ENCODE results near the gene COL16A1.

DNA sequence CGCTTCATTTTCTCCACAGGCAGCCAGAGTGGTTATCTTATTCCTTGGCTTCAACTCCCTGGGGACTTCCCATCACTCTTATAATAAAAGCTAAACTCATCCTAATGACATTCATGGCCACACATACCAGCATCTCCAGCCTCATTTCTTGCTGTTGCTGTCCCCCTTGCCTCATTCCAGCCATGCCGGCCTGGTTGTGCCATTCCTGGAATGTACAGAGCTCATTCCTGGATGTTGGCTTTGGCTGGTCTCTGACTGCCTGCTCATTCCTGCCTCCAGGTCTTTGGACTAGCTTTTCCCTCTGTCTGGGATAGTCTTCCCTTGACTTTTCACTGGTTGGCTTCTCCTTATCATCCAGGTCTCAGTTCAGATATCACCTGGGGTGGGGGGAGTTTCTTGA, 56.7 kb downstream of the COL16A1 start:
- TF ChIP-seq, protein P1, sequence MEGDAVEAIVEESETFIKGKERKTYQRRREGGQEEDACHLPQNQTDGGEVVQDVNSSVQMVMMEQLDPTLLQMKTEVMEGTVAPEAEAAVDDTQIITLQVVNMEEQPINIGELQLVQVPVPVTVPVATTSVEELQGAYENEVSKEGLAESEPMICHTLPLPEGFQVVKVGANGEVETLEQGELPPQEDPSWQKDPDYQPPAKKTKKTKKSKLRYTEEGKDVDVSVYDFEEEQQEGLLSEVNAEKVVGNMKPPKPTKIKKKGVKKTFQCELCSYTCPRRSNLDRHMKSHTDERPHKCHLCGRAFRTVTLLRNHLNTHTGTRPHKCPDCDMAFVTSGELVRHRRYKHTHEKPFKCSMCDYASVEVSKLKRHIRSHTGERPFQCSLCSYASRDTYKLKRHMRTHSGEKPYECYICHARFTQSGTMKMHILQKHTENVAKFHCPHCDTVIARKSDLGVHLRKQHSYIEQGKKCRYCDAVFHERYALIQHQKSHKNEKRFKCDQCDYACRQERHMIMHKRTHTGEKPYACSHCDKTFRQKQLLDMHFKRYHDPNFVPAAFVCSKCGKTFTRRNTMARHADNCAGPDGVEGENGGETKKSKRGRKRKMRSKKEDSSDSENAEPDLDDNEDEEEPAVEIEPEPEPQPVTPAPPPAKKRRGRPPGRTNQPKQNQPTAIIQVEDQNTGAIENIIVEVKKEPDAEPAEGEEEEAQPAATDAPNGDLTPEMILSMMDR (IDR thresholded peaks at IDR 0.05): peak in 1 of 4 experiments; percentile 3
- TF ChIP-seq POLR2A (IDR thresholded peaks at IDR 0.05): no peak

Data from uterus (tissue), 2 donors.